GM23248 (cell line): Measurements from ENCODE around the gene SPOCK2.

Experiments used
- EZH2 ChIP-seq: fragments of 200-600 bp; sonication (generic); IDR thresholded peaks from 2 replicates; pipeline ENCODE4 v1.6.1; 2018; ENCODE audit warnings: antibody characterized with exemption, mild to moderate bottlenecking; ENCODE audit not compliant: insufficient read depth, poor library complexity, severe bottlenecking
- EZH2phosphoT487 ChIP-seq: fragments of 200-600 bp; sonication (generic); IDR thresholded peaks from 2 replicates; pipeline ENCODE4 v1.6.1; 2018; ENCODE audit warnings: antibody characterized with exemption, moderate library complexity, mild to moderate bottlenecking, low read depth; ENCODE audit not compliant: insufficient read depth

- no peak for TF ChIP-seq EZH2phosphoT487
- TF ChIP-seq EZH2: no peak
These were observed 11.2 kb upstream of the SPOCK2 start for GRCh38 chr10:72099600-72099921.
